Left lung (tissue), 14 donors: Measurements from ENCODE around the gene WSB2. TPM values are rescaled to one million over a fixed set of nuclear protein-coding genes. Genes with fewer than 3 reads are reported as not detected.

Source experiments
- ATAC-seq: fragments of 200-7000 bp; cut with Tn5 transposase; one replicate; pipeline ENCODE4 v1.9.1; 2020; ENCODE audit warnings: moderate library complexity
- DNase-seq, 4 donors: peaks; one replicate each; pipeline ENCODE4 v3.0.0-alpha.2; 2013 to 2020
- H3K27ac ChIP-seq, 2 donors: fragments of 200-600 bp; sonication (generic) in 1 of 2; one replicate each; pipeline versions ENCODE4 v1.5.0 to v1.8.0; 2020 to 2021
- H3K27me3 ChIP-seq, 2 donors: fragments of 200-600 bp; sonication (generic) in 1 of 2; one replicate each; pipeline versions ENCODE4 v1.5.0 to v1.8.0; 2020 to 2021
- H3K36me3 ChIP-seq, 2 donors: fragments of 200-600 bp; sonication (generic) in 1 of 2; one replicate each; pipeline versions ENCODE4 v1.5.0 to v1.8.0; 2020 to 2021
- H3K4me1 ChIP-seq, 2 donors: fragments of 200-600 bp; one replicate each; pipeline ENCODE4 v1.8.0; 2021
- H3K4me3 ChIP-seq, 2 donors: fragments of 200-600 bp; sonication (generic) in 1 of 2; one replicate each; pipeline versions ENCODE4 v1.5.0 to v1.8.0; 2020 to 2021; ENCODE audit warnings: mild to moderate bottlenecking in 1 of 2
- H3K9me3 ChIP-seq, 2 donors: fragments of 200-600 bp; sonication (generic) in 1 of 2; one replicate each; pipeline versions ENCODE4 v1.5.0 to v1.8.0; 2020 to 2021
- intact Hi-C, 2 donors: fragments of 100-400 bp; cut with DNase I; formaldehyde crosslinking; loops; one replicate each; pipeline versions ENCODE4 v1.11.2 to v1.14.2; 2022
- long read RNA-seq, 12 donors: library from polyadenylated mRNA in 2 of 12; unstranded in 2 of 12; transcript quantifications; one replicate each; pipeline ENCODE4 v2.0.0 and lab custom pipeline, GENCODE V29; 2019 to 2026
- polyA plus RNA-seq, 6 donors: library from polyadenylated mRNA; unstranded; fragments of 120-200 nt; gene quantifications; one replicate each; pipeline ENCODE4 v1.2.1, GENCODE V29; 2013; ENCODE audit not compliant: insufficient read length in 6 of 6
- total RNA-seq, 2 donors: library from RNA; stranded (reverse); fragmentation: NEBNext Ultra II Directional; extraction: Animal tissue kit (Norgen Biotek cat#: 25700); gene quantifications; one replicate each; pipeline ENCODE4 v1.2.1, GENCODE V29; 2021
- TF ChIP-seq, protein P1 (sequence below), 2 donors: fragments of 200-600 bp; sonication (generic) in 1 of 2; IDR thresholded peaks; one replicate each; pipeline versions ENCODE4 v1.5.0 to v1.8.0; 2021; ENCODE audit warnings: antibody characterized with exemption in 2 of 2
- donor health status: DM: no; HTN: yes; CAD: no.
- donor health status: DM: no; HTN: no; CAD: no.

WSB2 gene
- total RNA-seq: 100 to 1,000 TPM; 107 to 129 TPM
- 10 to 100 TPM; 52.7 to 59.1 (median 54.5) TPM for polyA plus RNA-seq
- long read RNA-seq, donor 1, transcript WSB2-201 (9 exons, 2,646 nt): major isoform, 13 of 15 reads
- long read RNA-seq, donor 1, partial matches to known transcripts: 0 of 15 reads
- long read RNA-seq, donor 1, other reads (novel, unspliced or antisense): 0 of 15 reads
- long read RNA-seq, donor 2, transcript WSB2-201 (9 exons, 2,646 nt): major isoform, 14 of 19 reads
- long read RNA-seq, donor 2, partial matches to known transcripts: 0 of 19 reads
- long read RNA-seq, donor 2, other reads (novel, unspliced or antisense): 0 of 19 reads
- long read RNA-seq, donor 3, transcript WSB2-201 (9 exons, 2,646 nt): major isoform, 13 of 16 reads
- long read RNA-seq, donor 3, partial matches to known transcripts: 0 of 16 reads
- long read RNA-seq, donor 3, other reads (novel, unspliced or antisense): 0 of 16 reads
- long read RNA-seq, donor 4, transcript WSB2-201 (9 exons, 2,646 nt): major isoform, 5 of 22 reads
- long read RNA-seq, donor 4, partial matches to known transcripts: 6 of 22 reads
- long read RNA-seq, donor 4, other reads (novel, unspliced or antisense): 8 of 22 reads
- long read RNA-seq, donor 5, transcript WSB2-201 (9 exons, 2,646 nt): major isoform, 15 of 17 reads
- long read RNA-seq, donor 5, partial matches to known transcripts: 0 of 17 reads
- long read RNA-seq, donor 5, other reads (novel, unspliced or antisense): 0 of 17 reads
- long read RNA-seq, donor 6, partial matches to known transcripts: 0 of 5 reads
- long read RNA-seq, donor 6, other reads (novel, unspliced or antisense): 0 of 5 reads
- long read RNA-seq, donor 7, partial matches to known transcripts: 0 of 4 reads
- long read RNA-seq, donor 7, other reads (novel, unspliced or antisense): 0 of 4 reads
- long read RNA-seq, donor 8, transcript WSB2-201 (9 exons, 2,646 nt): major isoform, 17 of 19 reads
- long read RNA-seq, donor 8, partial matches to known transcripts: 0 of 19 reads
- long read RNA-seq, donor 8, other reads (novel, unspliced or antisense): 0 of 19 reads
- long read RNA-seq, donor 9: 0 reads
- long read RNA-seq, donor 10, partial matches to known transcripts: 0 of 6 reads
- long read RNA-seq, donor 10, other reads (novel, unspliced or antisense): 0 of 6 reads
- long read RNA-seq, donor 11, transcript WSB2-201 (9 exons, 2,646 nt): major isoform, 72 of 85 reads
- long read RNA-seq, donor 11, partial matches to known transcripts: 6 of 85 reads
- long read RNA-seq, donor 11, other reads (novel, unspliced or antisense): 0 of 85 reads
- long read RNA-seq, donor 12, transcript WSB2-201 (9 exons, 2,646 nt): major isoform, 9 of 13 reads
- long read RNA-seq, donor 12, partial matches to known transcripts: 0 of 13 reads
- long read RNA-seq, donor 12, other reads (novel, unspliced or antisense): 0 of 13 reads

DNA sequence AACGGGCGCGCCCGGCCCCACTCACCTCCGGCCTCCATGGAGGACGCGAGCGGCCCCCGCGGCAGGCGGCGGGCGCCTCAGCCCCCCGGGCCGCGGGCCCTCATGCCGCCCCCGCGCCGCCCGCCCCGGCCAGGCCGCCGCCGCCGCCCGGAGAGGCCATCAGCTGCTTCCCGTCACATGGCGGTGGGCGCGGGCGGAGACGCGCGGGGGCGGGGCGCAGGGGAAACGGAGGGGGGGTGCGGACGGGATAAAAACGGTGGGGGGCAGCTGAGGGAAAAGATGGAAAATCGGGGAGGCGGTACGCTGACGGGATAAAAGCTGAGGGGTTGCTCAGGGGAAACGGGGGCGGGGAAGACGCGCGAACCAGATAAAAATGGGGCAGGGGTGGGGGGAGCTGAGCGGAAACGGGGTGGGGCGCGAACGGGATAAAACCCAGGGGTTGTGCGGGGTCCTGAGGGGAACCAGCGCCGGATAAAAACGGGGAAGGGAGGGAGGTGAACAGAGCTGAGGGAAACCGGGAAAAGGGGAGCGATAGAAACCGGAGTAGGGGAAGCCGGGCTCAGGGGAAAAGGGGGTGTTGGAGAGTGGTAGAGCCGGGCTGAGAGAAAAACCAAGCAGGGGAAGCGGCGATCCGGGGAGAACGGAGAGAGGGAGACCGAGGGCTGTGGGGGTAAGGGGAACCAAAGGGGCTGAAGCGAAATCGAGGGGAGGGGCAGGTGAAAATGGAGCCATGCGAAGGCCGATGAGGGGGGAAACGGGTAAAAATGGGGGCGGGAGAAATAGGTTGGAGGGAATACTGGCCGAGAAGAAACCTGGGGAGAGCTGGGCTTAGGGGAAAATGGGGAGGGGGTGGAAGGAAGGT, at the start of gene WSB2:
Gene WSB2 (minus strand): TSS at position 169 of the 862 bp plus-strand sequence. CDS start 131 bp downstream, at position 38.
- Histone ChIP-seq H3K27ac (peak within 1 kb of the TSS; percentile 93 to 96), H3K36me3 (no peaks in the 10 kb centered on the region), H3K4me1 (peaks cover 0 to 61% of the 10 kb centered on the region in 2 donors), H3K9me3 (no peaks in the 10 kb centered on the region), H3K27me3 (no peaks in the 10 kb centered on the region), H3K4me3 (peak within 1 kb of the TSS; percentile 58 to 81)
- TF ChIP-seq, protein P1, sequence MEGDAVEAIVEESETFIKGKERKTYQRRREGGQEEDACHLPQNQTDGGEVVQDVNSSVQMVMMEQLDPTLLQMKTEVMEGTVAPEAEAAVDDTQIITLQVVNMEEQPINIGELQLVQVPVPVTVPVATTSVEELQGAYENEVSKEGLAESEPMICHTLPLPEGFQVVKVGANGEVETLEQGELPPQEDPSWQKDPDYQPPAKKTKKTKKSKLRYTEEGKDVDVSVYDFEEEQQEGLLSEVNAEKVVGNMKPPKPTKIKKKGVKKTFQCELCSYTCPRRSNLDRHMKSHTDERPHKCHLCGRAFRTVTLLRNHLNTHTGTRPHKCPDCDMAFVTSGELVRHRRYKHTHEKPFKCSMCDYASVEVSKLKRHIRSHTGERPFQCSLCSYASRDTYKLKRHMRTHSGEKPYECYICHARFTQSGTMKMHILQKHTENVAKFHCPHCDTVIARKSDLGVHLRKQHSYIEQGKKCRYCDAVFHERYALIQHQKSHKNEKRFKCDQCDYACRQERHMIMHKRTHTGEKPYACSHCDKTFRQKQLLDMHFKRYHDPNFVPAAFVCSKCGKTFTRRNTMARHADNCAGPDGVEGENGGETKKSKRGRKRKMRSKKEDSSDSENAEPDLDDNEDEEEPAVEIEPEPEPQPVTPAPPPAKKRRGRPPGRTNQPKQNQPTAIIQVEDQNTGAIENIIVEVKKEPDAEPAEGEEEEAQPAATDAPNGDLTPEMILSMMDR (IDR thresholded peaks at IDR 0.05): no peak
- DNase-seq: peak; percentile 67 to 93 (median 86)
- ATAC-seq: peak; percentile 66
- intact Hi-C loops: no loop called here

DNA sequence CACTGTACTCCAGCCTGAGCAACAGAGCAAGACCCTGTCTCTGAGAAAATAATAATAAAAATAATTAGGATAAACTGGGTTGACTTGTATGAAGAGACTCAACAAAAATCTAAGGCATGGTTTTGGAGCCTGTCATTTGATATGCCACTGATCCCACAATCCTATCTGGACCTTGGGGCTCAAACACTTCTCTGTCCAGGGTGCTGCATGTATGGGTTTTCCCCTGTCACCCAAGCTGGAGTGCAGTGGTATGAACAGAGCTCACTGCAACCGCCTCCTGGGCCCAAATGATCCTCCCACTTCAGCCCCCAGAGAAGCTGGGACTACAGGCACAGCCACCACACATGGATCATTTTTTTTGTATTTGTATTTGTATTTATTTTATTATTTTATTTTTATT, 48.1 kb upstream of the WSB2 start:
- ATAC-seq (no peak), DNase-seq (no peak)
- Histone ChIP-seq H3K27ac (no peak overlapping the region), H3K36me3 (no peaks in the 10 kb centered on the region), H3K9me3 (no peaks in the 10 kb centered on the region), H3K4me1 (peaks cover 0 to 10% of the 10 kb centered on the region in 2 donors), H3K4me3 (no peak overlapping the region), H3K27me3 (peaks cover 0 to 4% of the 10 kb centered on the region in 2 donors)
- intact Hi-C loops: no loop called here
- TF ChIP-seq, protein P1 (IDR thresholded peaks at IDR 0.05): no peak

GRCh38 chr12:118107694-118108093, 46.7 kb upstream of the WSB2 start:
- H3K4me3 ChIP-seq: no peak overlapping the region
- ATAC-seq: no peak

DNA sequence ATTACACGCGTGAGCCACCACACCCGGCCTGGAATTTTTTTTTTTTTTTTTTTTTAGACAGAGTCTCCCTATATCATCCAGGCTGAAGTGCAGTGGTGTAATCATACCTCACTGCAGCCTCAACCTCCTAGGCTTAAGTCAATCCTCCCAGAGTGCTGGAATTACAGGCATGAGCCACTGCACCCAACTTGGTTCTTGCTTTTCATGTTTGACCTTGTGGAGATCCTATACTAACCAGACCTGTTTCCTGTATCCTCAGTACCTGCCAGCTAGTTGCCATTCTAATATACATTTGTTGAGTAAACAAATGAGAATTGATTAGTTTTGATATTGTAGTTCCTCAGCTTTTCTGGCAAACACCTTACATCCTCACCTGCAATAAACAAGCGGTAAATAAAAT, 46.0 kb upstream of the WSB2 start:
- DNase-seq (no peak), ATAC-seq (no peak)
- Histone ChIP-seq H3K27me3 (peaks cover 0 to 17% of the 10 kb centered on the region in 2 donors), H3K4me3 (no peak overlapping the region), H3K36me3 (no peaks in the 10 kb centered on the region), H3K9me3 (no peaks in the 10 kb centered on the region), H3K4me1 (peaks cover 0 to 24% of the 10 kb centered on the region in 2 donors), H3K27ac (no peak overlapping the region)
- intact Hi-C loops: no loop called here
- TF ChIP-seq, protein P1 (IDR thresholded peaks at IDR 0.05): no peak

More at GRCh38 chr12:118107694-118108093, 46.7 kb upstream of the WSB2 start:
- no peak for DNase-seq
- TF ChIP-seq, protein P1 (IDR thresholded peaks at IDR 0.05): no peak
- intact Hi-C loops: no loop called here
- peaks cover 0 to 17% of the 10 kb centered on the region in 2 donors for H3K27me3 ChIP-seq
- H3K27ac ChIP-seq: no peak overlapping the region
- peaks cover 0 to 19% of the 10 kb centered on the region in 2 donors for H3K4me1 ChIP-seq
- H3K36me3 ChIP-seq: no peaks in the 10 kb centered on the region
- H3K9me3 ChIP-seq: no peaks in the 10 kb centered on the region
